Measurements from ENCODE around the gene JRKL.
"Not testable (repeated sequence)": the region's sequence is repeated elsewhere in the genome, so short reads cannot be mapped to it uniquely, and the experiment has no call there.

DNA sequence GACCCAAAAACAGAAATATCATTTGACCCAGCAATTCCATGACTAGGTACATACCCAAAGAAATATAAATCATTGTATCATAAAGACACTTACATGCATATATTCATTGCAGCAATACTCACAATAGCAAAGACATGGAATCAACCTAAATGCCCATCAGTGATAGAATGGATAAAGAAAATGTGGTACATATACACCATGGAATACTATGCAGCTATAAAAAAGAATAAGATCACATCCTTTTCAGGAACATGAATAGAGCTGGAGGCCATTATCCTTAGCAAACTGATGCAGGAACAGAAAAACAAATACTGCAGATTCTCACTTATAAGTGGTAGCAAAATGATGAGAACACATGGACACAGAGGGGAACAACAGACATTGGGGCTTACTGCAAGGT is 42.8 kb downstream of the JRKL start:
- TF ChIP-seq, protein P1, sequence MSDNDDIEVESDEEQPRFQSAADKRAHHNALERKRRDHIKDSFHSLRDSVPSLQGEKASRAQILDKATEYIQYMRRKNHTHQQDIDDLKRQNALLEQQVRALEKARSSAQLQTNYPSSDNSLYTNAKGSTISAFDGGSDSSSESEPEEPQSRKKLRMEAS (IDR thresholded peaks at IDR 0.05): not testable (repeated sequence)
- TF ChIP-seq, protein P2, sequence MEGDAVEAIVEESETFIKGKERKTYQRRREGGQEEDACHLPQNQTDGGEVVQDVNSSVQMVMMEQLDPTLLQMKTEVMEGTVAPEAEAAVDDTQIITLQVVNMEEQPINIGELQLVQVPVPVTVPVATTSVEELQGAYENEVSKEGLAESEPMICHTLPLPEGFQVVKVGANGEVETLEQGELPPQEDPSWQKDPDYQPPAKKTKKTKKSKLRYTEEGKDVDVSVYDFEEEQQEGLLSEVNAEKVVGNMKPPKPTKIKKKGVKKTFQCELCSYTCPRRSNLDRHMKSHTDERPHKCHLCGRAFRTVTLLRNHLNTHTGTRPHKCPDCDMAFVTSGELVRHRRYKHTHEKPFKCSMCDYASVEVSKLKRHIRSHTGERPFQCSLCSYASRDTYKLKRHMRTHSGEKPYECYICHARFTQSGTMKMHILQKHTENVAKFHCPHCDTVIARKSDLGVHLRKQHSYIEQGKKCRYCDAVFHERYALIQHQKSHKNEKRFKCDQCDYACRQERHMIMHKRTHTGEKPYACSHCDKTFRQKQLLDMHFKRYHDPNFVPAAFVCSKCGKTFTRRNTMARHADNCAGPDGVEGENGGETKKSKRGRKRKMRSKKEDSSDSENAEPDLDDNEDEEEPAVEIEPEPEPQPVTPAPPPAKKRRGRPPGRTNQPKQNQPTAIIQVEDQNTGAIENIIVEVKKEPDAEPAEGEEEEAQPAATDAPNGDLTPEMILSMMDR (IDR thresholded peaks at IDR 0.05 in 2 of 3, conservative IDR thresholded peaks at IDR 0.05 in 1 of 3; ENCODE audit: borderline replicate concordance in 1 of 3, insufficient read depth in 1 of 3, low read depth in 2 of 3, low read length in 2 of 3): not testable (repeated sequence)
- not testable (repeated sequence) for TF ChIP-seq EZH2 (IDR thresholded peaks at IDR 0.05); JUND (IDR thresholded peaks at IDR 0.05); POLR2A (IDR thresholded peaks at IDR 0.05; ENCODE audit: borderline replicate concordance, extremely low read depth, insufficient read depth, insufficient read length); ZNF274 (IDR thresholded peaks at IDR 0.05; ENCODE audit: low read depth, low read length); RAD21 (IDR thresholded peaks at IDR 0.05; ENCODE audit: low read depth); POLR2AphosphoS5 (IDR thresholded peaks at IDR 0.05; ENCODE audit: low read depth, low read length)
- TF ChIP-seq, protein P3, sequence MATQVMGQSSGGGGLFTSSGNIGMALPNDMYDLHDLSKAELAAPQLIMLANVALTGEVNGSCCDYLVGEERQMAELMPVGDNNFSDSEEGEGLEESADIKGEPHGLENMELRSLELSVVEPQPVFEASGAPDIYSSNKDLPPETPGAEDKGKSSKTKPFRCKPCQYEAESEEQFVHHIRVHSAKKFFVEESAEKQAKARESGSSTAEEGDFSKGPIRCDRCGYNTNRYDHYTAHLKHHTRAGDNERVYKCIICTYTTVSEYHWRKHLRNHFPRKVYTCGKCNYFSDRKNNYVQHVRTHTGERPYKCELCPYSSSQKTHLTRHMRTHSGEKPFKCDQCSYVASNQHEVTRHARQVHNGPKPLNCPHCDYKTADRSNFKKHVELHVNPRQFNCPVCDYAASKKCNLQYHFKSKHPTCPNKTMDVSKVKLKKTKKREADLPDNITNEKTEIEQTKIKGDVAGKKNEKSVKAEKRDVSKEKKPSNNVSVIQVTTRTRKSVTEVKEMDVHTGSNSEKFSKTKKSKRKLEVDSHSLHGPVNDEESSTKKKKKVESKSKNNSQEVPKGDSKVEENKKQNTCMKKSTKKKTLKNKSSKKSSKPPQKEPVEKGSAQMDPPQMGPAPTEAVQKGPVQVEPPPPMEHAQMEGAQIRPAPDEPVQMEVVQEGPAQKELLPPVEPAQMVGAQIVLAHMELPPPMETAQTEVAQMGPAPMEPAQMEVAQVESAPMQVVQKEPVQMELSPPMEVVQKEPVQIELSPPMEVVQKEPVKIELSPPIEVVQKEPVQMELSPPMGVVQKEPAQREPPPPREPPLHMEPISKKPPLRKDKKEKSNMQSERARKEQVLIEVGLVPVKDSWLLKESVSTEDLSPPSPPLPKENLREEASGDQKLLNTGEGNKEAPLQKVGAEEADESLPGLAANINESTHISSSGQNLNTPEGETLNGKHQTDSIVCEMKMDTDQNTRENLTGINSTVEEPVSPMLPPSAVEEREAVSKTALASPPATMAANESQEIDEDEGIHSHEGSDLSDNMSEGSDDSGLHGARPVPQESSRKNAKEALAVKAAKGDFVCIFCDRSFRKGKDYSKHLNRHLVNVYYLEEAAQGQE (IDR thresholded peaks at IDR 0.05; ENCODE audit: low read depth): not testable (repeated sequence)
